Keratinocyte (primary cell): ENCODE results near the gene ZNF92. TPM values are rescaled to one million over a fixed set of nuclear protein-coding genes. Genes with fewer than 3 reads are reported as not detected.
A peak's percentile ranks its signal among the peaks of the same experiment; 100 is the strongest.
"Not testable (repeated sequence)": the region's sequence is repeated elsewhere in the genome, so short reads cannot be mapped to it uniquely, and the experiment has no call there.

Source experiments
- DNase-seq: peaks from one replicate; pipeline ENCODE4 v3.0.0-alpha.2; 2011; ENCODE audit warnings: low read depth, missing footprints, low spot score
- FAIRE-seq: peaks from 2 replicates; lab custom pipeline; 2011; peaks lifted over from hg19 to GRCh38; lab: Jason Lieb, UNC
- H2AFZ ChIP-seq: 2 replicates; pipeline ENCODE4 v1.6.0; 2012; ENCODE audit warnings: low read length, control low read depth, inconsistent platforms; ENCODE audit not compliant: control insufficient read depth
- H3K27ac ChIP-seq: 2 replicates; pipeline ENCODE4 v1.5.1; 2011; ENCODE audit warnings: low read length; ENCODE audit not compliant: control insufficient read depth, insufficient read depth
- H3K27me3 ChIP-seq: 3 replicates; pipeline ENCODE4 v1.6.0; 2011; ENCODE audit warnings: low read length; ENCODE audit not compliant: control insufficient read depth, insufficient read depth; ENCODE audit errors: extremely low read depth
- H3K36me3 ChIP-seq, 2 experiments: 2 replicates in 1 of 2; 3 replicates in 1 of 2; pipeline ENCODE4 v1.5.1; 2011; ENCODE audit warnings: low read length in 2 of 2, mild to moderate bottlenecking in 1 of 2; ENCODE audit not compliant: control insufficient read depth in 2 of 2, insufficient read depth in 2 of 2; ENCODE audit errors: extremely low read depth in 1 of 2
- H3K4me1 ChIP-seq: 3 replicates; pipeline ENCODE4 v1.5.1; 2011; ENCODE audit warnings: low read length; ENCODE audit not compliant: control insufficient read depth, insufficient read depth; ENCODE audit errors: extremely low read depth
- H3K4me2 ChIP-seq: 3 replicates; pipeline ENCODE4 v1.6.0; 2011; ENCODE audit warnings: low read depth, low read length; ENCODE audit not compliant: control insufficient read depth, insufficient read depth; ENCODE audit errors: extremely low read depth
- H3K4me3 ChIP-seq, 3 experiments: fragments of 200-600 bp in 1 of 3; sonication (generic) in 1 of 3; 2 replicates in 2 of 3; 3 replicates in 1 of 3; pipeline ENCODE4 v1.5.1; 2011 to 2016; ENCODE audit warnings: low read length in 3 of 3, mild to moderate bottlenecking in 3 of 3, control low read depth in 2 of 3, inconsistent platforms in 1 of 3, low read depth in 1 of 3, mixed read lengths in 1 of 3, mixed run types in 1 of 3, moderate library complexity in 1 of 3; ENCODE audit not compliant: control insufficient read depth in 2 of 3, insufficient read depth in 2 of 3; ENCODE audit errors: extremely low read depth in 1 of 3
- H3K79me2 ChIP-seq: 2 replicates; pipeline ENCODE4 v1.6.0; 2012; ENCODE audit warnings: low read length; ENCODE audit not compliant: control insufficient read depth, insufficient read depth
- H3K9ac ChIP-seq: 3 replicates; pipeline ENCODE4 v1.6.0; 2011; ENCODE audit warnings: low read length; ENCODE audit not compliant: control insufficient read depth, insufficient read depth; ENCODE audit errors: extremely low read depth
- H3K9me1 ChIP-seq: 3 replicates; pipeline ENCODE4 v1.6.0; 2011; ENCODE audit warnings: low read length; ENCODE audit not compliant: control insufficient read depth, insufficient read depth; ENCODE audit errors: extremely low read depth
- H3K9me3 ChIP-seq: 2 replicates; pipeline ENCODE4 v1.5.1; 2012; ENCODE audit warnings: low read depth, low read length; ENCODE audit not compliant: control insufficient read depth
- H4K20me1 ChIP-seq: 3 replicates; pipeline ENCODE4 v1.6.0; 2011; ENCODE audit warnings: low read length; ENCODE audit not compliant: control insufficient read depth, insufficient read depth; ENCODE audit errors: extremely low read depth
- EZH2 ChIP-seq: IDR thresholded peaks from one replicate; pipeline ENCODE4 v1.6.1; 2012; ENCODE audit warnings: inconsistent platforms, mild to moderate bottlenecking, low read length, moderate library complexity
- dilution Hi-C: fragments of 300-500 bp; cut with MboI; formaldehyde crosslinking; loops from one replicate; pipeline ENCODE4 v1.7.0; 2020; ENCODE audit warnings: low sequenced_read_pairs; ENCODE audit not compliant: extremely low pct_ligation_motif_present
- polyA plus RNA-seq, 5 experiments: library from polyadenylated mRNA; depleted of rRNA in 3 of 5; stranded (reverse) in 3 of 5; stranded (forward) in 1 of 5; unstranded in 1 of 5; fragments of >200 nt; gene quantifications; 1 replicate in 1 of 5; 2 replicates in 3 of 5; 3 replicates in 1 of 5; pipeline versions ENCODE4 v1.2.1 to v1.2.3, GENCODE V29; 2011 to 2012; ENCODE audit warnings: missing spikeins in 2 of 5, low read depth in 1 of 5, low replicate concordance in 1 of 5
- TF ChIP-seq, protein P1 (sequence below), 3 experiments: IDR thresholded peaks in 1 of 3; conservative IDR thresholded peaks in 1 of 3; optimal IDR thresholded peaks in 1 of 3; 2 replicates in 2 of 3; 3 replicates in 1 of 3; pipeline versions ENCODE3 to v1.5.1; 2011; ENCODE audit warnings: low read length in 3 of 3, mild to moderate bottlenecking in 3 of 3, moderate library complexity in 2 of 3, control low read depth in 1 of 3, inconsistent platforms in 1 of 3; ENCODE audit not compliant: insufficient read depth in 2 of 3; ENCODE audit errors: extremely low read depth in 1 of 3

ZNF92 gene
- polyA plus RNA-seq, 1 donor (not counting 4 experiments of a cell fraction or from before 2014, with no cell fraction given): 3.3 TPM

DNA sequence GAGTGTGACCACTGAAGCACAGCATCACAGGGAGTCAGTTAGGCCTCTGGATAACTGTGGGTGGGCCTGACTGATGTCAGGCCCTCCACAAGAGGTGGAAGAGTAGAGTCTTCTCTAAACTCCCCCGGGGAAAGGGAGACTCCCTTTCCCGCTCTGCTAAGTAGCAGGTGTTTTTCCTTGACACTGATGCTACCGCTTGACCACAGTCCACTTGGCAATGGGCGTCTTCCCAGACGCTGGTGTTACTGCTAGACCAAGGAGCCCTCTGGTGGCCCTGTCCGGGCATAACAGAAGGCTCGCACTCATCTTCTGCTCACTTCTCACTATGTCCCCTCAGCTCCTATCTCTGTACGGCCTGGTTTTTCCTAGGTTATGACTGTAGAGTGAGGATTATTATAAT is 73.4 kb downstream of the ZNF92 start:
- H3K4me3 ChIP-seq, H2AFZ ChIP-seq, H3K9ac ChIP-seq, H3K27me3 ChIP-seq, H3K79me2 ChIP-seq, H3K9me1 ChIP-seq, dilution Hi-C loops, H3K9me3 ChIP-seq, H3K27ac ChIP-seq, H3K36me3 ChIP-seq, H4K20me1 ChIP-seq, FAIRE-seq, H3K4me2 ChIP-seq, DNase-seq: not testable (repeated sequence)
- TF ChIP-seq, protein P1, sequence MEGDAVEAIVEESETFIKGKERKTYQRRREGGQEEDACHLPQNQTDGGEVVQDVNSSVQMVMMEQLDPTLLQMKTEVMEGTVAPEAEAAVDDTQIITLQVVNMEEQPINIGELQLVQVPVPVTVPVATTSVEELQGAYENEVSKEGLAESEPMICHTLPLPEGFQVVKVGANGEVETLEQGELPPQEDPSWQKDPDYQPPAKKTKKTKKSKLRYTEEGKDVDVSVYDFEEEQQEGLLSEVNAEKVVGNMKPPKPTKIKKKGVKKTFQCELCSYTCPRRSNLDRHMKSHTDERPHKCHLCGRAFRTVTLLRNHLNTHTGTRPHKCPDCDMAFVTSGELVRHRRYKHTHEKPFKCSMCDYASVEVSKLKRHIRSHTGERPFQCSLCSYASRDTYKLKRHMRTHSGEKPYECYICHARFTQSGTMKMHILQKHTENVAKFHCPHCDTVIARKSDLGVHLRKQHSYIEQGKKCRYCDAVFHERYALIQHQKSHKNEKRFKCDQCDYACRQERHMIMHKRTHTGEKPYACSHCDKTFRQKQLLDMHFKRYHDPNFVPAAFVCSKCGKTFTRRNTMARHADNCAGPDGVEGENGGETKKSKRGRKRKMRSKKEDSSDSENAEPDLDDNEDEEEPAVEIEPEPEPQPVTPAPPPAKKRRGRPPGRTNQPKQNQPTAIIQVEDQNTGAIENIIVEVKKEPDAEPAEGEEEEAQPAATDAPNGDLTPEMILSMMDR (optimal IDR thresholded peaks at IDR 0.05 in 1 of 3, IDR thresholded peaks at IDR 0.05 in 1 of 3, conservative IDR thresholded peaks at IDR 0.05 in 1 of 3; ENCODE audit: extremely low read depth in 1 of 3, insufficient read depth in 2 of 3, low read length in 3 of 3): peak; percentile 10 to 29 (median 21)
- peaks cover 14% of the 10 kb centered on the region for H3K4me1 ChIP-seq

DNA sequence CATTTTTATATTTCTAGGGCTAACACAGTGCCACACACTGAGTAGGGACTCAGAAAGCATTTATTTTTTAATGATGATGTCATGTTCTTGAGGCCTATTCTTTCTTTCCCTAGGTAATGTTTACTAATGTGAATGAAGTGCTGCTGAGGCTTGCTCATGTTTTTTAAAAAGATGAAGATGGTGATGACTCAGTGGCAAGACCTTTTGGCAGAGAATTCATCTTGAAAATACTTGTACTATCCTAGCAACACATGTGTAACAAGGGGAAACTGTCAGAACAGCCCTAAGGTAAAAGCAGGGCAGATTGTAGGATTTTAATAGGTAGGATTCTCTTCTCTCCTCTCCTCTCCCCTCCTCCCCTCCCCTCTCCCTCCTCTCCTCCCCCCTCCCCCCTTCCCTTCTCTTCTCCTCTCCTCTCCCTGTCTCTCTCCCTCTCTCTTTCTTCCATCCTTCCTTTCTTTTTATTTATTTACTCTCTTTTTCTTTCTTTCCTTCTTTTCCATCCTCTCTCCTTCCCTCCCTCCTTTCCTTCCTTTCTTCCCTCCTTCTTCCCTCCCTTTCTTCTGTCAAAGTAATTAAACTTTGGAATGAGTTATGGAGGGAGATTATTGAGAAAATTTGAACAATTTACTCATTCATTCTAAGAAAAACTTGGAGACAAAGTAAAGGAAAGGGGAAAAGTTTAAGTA is 75.3 kb downstream of the ZNF92 start:
- H3K9ac ChIP-seq: peak overlapping the region; percentile 37
- H3K4me2 ChIP-seq: peak overlapping the region; percentile 49

More for the DNA sequence above, 75.3 kb downstream of the ZNF92 start:
- Histone ChIP-seq H3K36me3 (no peaks in the 10 kb centered on the region), H3K4me3 (peak overlapping the region in 1 of 3 experiments; percentile 29), H3K9me1 (no peaks in the 10 kb centered on the region), H3K79me2 (no peaks in the 10 kb centered on the region), H3K9me3 (no peaks in the 10 kb centered on the region), H4K20me1 (no peaks in the 10 kb centered on the region), H3K27me3 (no peaks in the 10 kb centered on the region), H3K27ac (peak overlapping the region; percentile 61), H3K4me1 (peaks cover 14% of the 10 kb centered on the region), H2AFZ (peak overlapping the region; percentile 28)
- no peak for TF ChIP-seq EZH2
- TF ChIP-seq, protein P1 (optimal IDR thresholded peaks at IDR 0.05 in 1 of 3, IDR thresholded peaks at IDR 0.05 in 1 of 3, conservative IDR thresholded peaks at IDR 0.05 in 1 of 3; ENCODE audit: extremely low read depth in 1 of 3, insufficient read depth in 2 of 3, low read length in 3 of 3): no peak
- DNase-seq (peak; percentile 71), FAIRE-seq (peak; percentile 94)
- dilution Hi-C loops: no loop called here
